SU-DHL-6 (cell line): ENCODE measurements around the gene PLIN3.
"Not testable (repeated sequence)": the region's sequence is repeated elsewhere in the genome, so short reads cannot be mapped to it uniquely, and the experiment has no call there.

ENCODE experiments used
- CTCF ChIP-seq: fragments of 200-600 bp; sonication (generic); IDR thresholded peaks from one replicate; pipeline ENCODE4 v1.5.1; 2017; ENCODE audit warnings: antibody characterized with exemption, mild to moderate bottlenecking, low read length, moderate library complexity; ENCODE audit not compliant: insufficient read depth, poor library complexity, severe bottlenecking
- EZH2phosphoT487 ChIP-seq: fragments of 200-600 bp; sonication (generic), shearing (Covaris generic); conservative IDR thresholded peaks from 2 replicates; pipeline ENCODE4 v1.6.1; 2018; ENCODE audit warnings: mild to moderate bottlenecking, antibody characterized with exemption, low read length, moderate library complexity, mixed read lengths

GRCh38 chr19:4887803-4888202 is 20.3 kb upstream of the PLIN3 start:
- not testable (repeated sequence) for TF ChIP-seq CTCF, EZH2phosphoT487
